Esophagus squamous epithelium (tissue), 4 donors: ENCODE results near the gene TRIM15.

Source experiments
- CTCF ChIP-seq, 6 experiments: fragments of 450-650 bp in 4 of 6; fragments of 200-600 bp in 2 of 6; sonication (generic) in 2 of 6; IDR thresholded peaks; one replicate each; pipeline ENCODE4 v1.5.1; 2016 to 2019; ENCODE audit warnings: antibody characterized with exemption in 6 of 6, mild to moderate bottlenecking in 4 of 6, moderate library complexity in 4 of 6
- POLR2A ChIP-seq, 4 donors: fragments of 450-650 bp; IDR thresholded peaks; one replicate each; pipeline ENCODE4 v1.6.1; 2017; ENCODE audit warnings: antibody characterized with exemption in 4 of 4, mild to moderate bottlenecking in 4 of 4, moderate library complexity in 3 of 4

- no peak for TF ChIP-seq CTCF (IDR thresholded peaks at IDR 0.05)
- no peak for TF ChIP-seq POLR2A (IDR thresholded peaks at IDR 0.05)
Measured at GRCh38 chr6:30216096-30216495, 52.8 kb downstream of the TRIM15 start.
